Stimulated activated CD8-positive, alpha-beta memory T cell treated with anti-CD3 and anti-CD28 coated beads, Interleukin-4, amount 100 ng/mL, for 24 hours (primary cell): Measurements from ENCODE around the gene CELF4.
A peak's percentile ranks its signal among the peaks of the same experiment; 100 is the strongest.

Source experiments
- DNase-seq: peaks from one replicate; pipeline ENCODE4 v3.0.0-alpha.2; 2020; ENCODE audit warnings: low read depth

CELF4 gene

GRCh38 chr18:37546651-37547050 lies 18.9 kb downstream of the CELF4 start:
- no peak for DNase-seq

- DNase-seq = no peak
These were observed 19.4 kb downstream of the CELF4 start for GRCh38 chr18:37546272-37546537.

- DNase-seq = no peak
These were observed 19.9 kb downstream of the CELF4 start for GRCh38 chr18:37545461-37546271.

GRCh38 chr18:37544713-37545112 lies 20.9 kb downstream of the CELF4 start:
- no peak for DNase-seq

GRCh38 chr18:37544217-37544616 lies 21.4 kb downstream of the CELF4 start:
- DNase-seq = no peak

GRCh38 chr18:37543321-37543720 lies 22.3 kb downstream of the CELF4 start:
- no peak for DNase-seq

GRCh38 chr18:37541517-37541916 lies 24.1 kb downstream of the CELF4 start:
- no peak for DNase-seq

- no peak for DNase-seq
These were observed 25.0 kb downstream of the CELF4 start for GRCh38 chr18:37540424-37541138.

GRCh38 chr18:37539236-37539635 lies 26.4 kb downstream of the CELF4 start:
- no peak for DNase-seq

GRCh38 chr18:37538526-37539205 lies 26.9 kb downstream of the CELF4 start:
- DNase-seq = no peak

- peak; percentile 17 for DNase-seq
These were observed 27.6 kb downstream of the CELF4 start for GRCh38 chr18:37537868-37538525.

GRCh38 chr18:37536656-37537055 lies 28.9 kb downstream of the CELF4 start:
- DNase-seq = no peak

- no peak for DNase-seq
These were observed 29.6 kb downstream of the CELF4 start for GRCh38 chr18:37535968-37536367.

GRCh38 chr18:37534627-37535026 lies 31.0 kb downstream of the CELF4 start:
- DNase-seq = no peak

GRCh38 chr18:37533647-37534584 lies 31.7 kb downstream of the CELF4 start:
- no peak for DNase-seq

- no peak for DNase-seq
These were observed 32.7 kb downstream of the CELF4 start for GRCh38 chr18:37532917-37533316.

GRCh38 chr18:37529863-37530262 lies 35.7 kb downstream of the CELF4 start:
- no peak for DNase-seq

GRCh38 chr18:37529296-37529695 lies 36.3 kb downstream of the CELF4 start:
- DNase-seq = no peak

- no peak for DNase-seq
These were observed 38.2 kb downstream of the CELF4 start for GRCh38 chr18:37527395-37527794.

- DNase-seq = no peak
These were observed 40.4 kb downstream of the CELF4 start for GRCh38 chr18:37525262-37525585.

- no peak for DNase-seq
These were observed 40.9 kb downstream of the CELF4 start for GRCh38 chr18:37524498-37525261.
